NCI-H748 (cell line): ENCODE results near the gene AHI1.

Experiments
- DNase-seq: peaks from one replicate; lab custom pipeline; 2025; ENCODE audit not compliant: unreplicated experiment; lab: John Stamatoyannopoulos, UW

The AHI1 gene

DNA sequence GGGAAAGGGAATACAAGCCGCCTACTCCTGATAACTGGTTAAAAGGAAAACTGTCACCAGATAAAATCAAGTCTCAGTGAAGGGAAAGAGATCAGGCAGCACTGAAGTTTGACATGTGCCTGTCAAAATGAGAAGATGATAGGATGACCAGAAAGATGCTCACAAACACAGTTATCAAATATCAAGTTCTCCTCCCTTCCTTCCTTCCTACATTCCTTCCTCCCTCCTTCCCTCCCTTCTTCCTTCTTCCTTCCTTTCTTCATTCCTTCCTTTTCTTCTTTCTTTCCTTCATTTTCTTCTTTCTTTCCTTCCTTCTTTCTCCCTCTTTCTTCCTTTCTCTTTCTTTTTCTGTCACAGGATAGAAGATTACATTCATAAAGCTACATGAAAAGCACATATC is 261.2 kb downstream of the AHI1 start:
- no peak for DNase-seq

DNA sequence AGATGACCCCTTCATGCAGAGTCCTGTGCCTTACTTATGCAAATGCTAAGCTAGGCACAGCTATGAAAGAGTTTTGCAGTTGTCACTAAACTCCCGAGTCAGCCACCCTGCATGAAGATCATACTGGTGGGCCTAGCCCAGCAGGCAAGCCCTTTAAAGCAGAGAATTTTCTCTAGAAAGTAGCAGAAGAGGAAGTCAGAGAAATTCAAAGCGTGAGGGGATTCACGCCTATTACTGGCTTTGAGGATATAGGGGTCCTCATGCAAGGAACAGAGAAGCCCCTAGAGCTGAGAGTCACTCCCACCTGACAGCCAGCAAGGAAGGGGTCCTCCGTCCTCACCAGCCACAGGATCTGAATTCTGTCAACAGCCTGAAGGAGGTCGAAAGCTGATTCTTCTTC is 261.8 kb downstream of the AHI1 start:
- no peak for DNase-seq

DNA sequence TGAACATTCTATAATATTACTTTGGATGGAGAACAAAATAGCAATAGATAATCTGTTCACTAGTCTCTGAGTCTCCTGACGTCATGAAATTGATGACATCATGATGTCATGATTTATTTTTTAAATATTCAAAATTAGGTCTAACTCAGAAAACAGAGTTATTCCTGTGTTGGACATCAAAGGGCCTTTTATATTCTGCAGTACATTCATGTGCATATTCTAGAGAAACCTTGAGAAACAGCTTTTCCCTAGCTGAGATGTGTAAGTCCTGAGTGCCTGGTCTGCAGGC is 263.1 kb downstream of the AHI1 start:
- no peak for DNase-seq

- DNase-seq: peak; percentile 11
Measured at GRCh38 chr6:135233686-135234491, 263.7 kb downstream of the AHI1 start.
